ENCODE data around the gene HRC.

Gene HRC

GRCh38 chr19:49180659-49181058, 25.5 kb upstream of the HRC start:
- H3K9me3 ChIP-seq = no peaks in the 10 kb centered on the region
- no peak for DNase-seq (ENCODE audit: low spot score in 2 of 2)
- no peaks in the 10 kb centered on the region for H3K4me1 ChIP-seq
- no peaks in the 10 kb centered on the region for H3K27me3 ChIP-seq (ENCODE audit: low read depth)
- in situ Hi-C loops (cut with MboI; ENCODE audit: low sequenced_read_pairs) = no loop called here
- H3K4me3 ChIP-seq = no peak overlapping the region
- peaks cover 11% of the 10 kb centered on the region for H3K36me3 ChIP-seq (replicated peaks)

GRCh38 chr19:49173198-49173597, 18.0 kb upstream of the HRC start:
- Histone ChIP-seq H3K4me1 (no peaks in the 10 kb centered on the region), H3K36me3 (replicated peaks) (peaks cover 31% of the 10 kb centered on the region), H3K27me3 (ENCODE audit: low read depth) (no peaks in the 10 kb centered on the region), H3K9me3 (no peaks in the 10 kb centered on the region), H3K4me3 (no peak overlapping the region)
- DNase-seq (ENCODE audit: low spot score in 2 of 2) = no peak
- in situ Hi-C loops (cut with MboI; ENCODE audit: low sequenced_read_pairs) = no loop called here

GRCh38 chr19:49168421-49168820, 13.2 kb upstream of the HRC start:
- in situ Hi-C loops (cut with MboI; ENCODE audit: low sequenced_read_pairs) = no loop called here

GRCh38 chr19:49167857-49168409, 12.7 kb upstream of the HRC start:
- no peak for DNase-seq (ENCODE audit: low spot score in 2 of 2)
- Histone ChIP-seq H3K4me3 (no peak overlapping the region), H3K9me3 (no peaks in the 10 kb centered on the region), H3K36me3 (replicated peaks) (peaks cover 28% of the 10 kb centered on the region), H3K4me1 (no peaks in the 10 kb centered on the region), H3K27me3 (ENCODE audit: low read depth) (no peaks in the 10 kb centered on the region)
- in situ Hi-C loops (cut with MboI; ENCODE audit: low sequenced_read_pairs) = no loop called here

More at GRCh38 chr19:49168421-49168820, 13.2 kb upstream of the HRC start:
- no peaks in the 10 kb centered on the region for H3K4me1 ChIP-seq
- DNase-seq (ENCODE audit: low spot score in 2 of 2) = no peak
- H3K36me3 ChIP-seq (replicated peaks) = peaks cover 30% of the 10 kb centered on the region
- no peaks in the 10 kb centered on the region for H3K27me3 ChIP-seq (ENCODE audit: low read depth)
- H3K9me3 ChIP-seq = no peaks in the 10 kb centered on the region
- no peak overlapping the region for H3K4me3 ChIP-seq

DNA sequence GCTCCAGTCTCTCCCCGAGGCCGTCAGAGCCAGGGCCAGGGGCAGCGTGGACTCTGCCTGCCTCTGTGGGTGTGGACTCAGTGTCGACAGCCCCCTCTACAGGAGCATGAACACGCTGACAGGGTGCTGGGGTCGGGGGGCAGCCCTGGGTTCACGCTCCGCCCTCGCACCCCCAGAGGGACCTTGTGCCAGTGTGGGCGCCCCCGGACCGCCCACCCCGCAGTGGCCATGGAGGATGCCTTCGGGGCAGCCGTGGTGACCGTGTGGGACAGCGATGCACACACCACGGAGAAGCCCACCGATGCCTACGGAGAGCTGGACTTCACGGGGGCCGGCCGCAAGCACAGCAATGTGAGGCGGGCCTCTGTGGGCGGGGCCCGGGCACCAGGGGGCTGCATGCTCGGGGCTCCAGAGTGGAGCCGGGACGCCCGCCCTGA, 10.7 kb upstream of the HRC start:
- Histone ChIP-seq H3K4me3 (no peak overlapping the region), H3K9me3 (no peaks in the 10 kb centered on the region), H3K4me1 (no peaks in the 10 kb centered on the region), H3K36me3 (replicated peaks) (peaks cover 16% of the 10 kb centered on the region), H3K27me3 (ENCODE audit: low read depth) (no peaks in the 10 kb centered on the region)
- no peak for DNase-seq (ENCODE audit: low spot score in 2 of 2)
- in situ Hi-C loops (cut with MboI; ENCODE audit: low sequenced_read_pairs) = no loop called here

- Histone ChIP-seq H3K36me3 (replicated peaks) (peaks cover 12% of the 10 kb centered on the region; the same call in 1 of the 2 replicates), H3K27me3 (ENCODE audit: low read depth) (no peaks in the 10 kb centered on the region), H3K9me3 (no peaks in the 10 kb centered on the region), H3K4me3 (no peak overlapping the region), H3K4me1 (no peaks in the 10 kb centered on the region)
- DNase-seq (ENCODE audit: low spot score in 2 of 2) = no peak
- in situ Hi-C loops (cut with MboI; ENCODE audit: low sequenced_read_pairs) = no loop called here
These were observed 10.0 kb upstream of the HRC start for GRCh38 chr19:49165111-49165750.

- H3K27me3 ChIP-seq (ENCODE audit: low read depth) = no peaks in the 10 kb centered on the region
- no peak overlapping the region for H3K4me3 ChIP-seq
- no peak for DNase-seq (ENCODE audit: low spot score in 2 of 2)
These were observed 6.8 kb upstream of the HRC start for GRCh38 chr19:49161987-49162386.

DNA sequence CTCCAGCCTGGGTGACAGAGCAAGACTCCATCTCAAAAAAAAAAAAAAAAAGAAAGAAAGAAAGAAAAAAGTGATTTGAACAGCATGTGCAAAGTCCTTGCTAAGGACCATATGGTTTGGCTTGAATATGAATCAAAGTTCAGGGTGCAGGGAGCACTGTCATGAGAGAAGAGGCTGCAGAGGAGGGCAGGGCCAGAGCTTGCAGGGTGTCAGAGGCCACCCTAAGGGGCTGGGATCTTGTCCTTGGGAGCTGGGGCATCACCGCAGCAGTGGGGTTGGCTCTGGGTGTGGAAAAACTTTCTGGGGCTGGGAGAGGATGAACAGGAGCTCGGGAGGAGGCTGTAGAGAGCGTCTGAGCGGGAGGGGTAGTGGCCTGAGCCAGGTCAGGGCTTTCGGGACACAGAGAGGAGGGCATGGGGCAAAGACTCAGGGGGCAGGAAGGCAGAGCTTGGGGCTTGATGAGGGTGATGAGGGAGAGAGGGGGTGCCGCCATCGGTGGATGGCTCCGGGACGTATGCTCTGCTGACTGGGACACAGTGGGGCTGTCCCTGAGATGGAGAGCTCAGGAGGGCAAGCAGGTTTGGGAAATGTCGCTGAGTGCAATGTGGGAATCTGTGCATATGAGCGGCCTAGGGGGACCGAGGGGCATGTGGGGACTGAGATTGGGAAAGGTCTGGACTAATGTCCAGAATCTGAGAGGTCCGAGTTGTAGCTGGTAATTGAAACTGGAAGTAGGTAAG, 5.4 kb upstream of the HRC start:
- DNase-seq (ENCODE audit: low spot score in 2 of 2) = no peak
- Histone ChIP-seq H3K4me1 (peaks cover 5% of the 10 kb centered on the region), H3K36me3 (replicated peaks) (no peaks in the 10 kb centered on the region), H3K4me3 (no peak overlapping the region), H3K27me3 (ENCODE audit: low read depth) (no peaks in the 10 kb centered on the region), H3K9me3 (no peaks in the 10 kb centered on the region)
- in situ Hi-C loops (cut with MboI; ENCODE audit: low sequenced_read_pairs) = no loop called here

More at GRCh38 chr19:49161987-49162386, 6.8 kb upstream of the HRC start:
- Histone ChIP-seq H3K4me1 (peaks cover 5% of the 10 kb centered on the region), H3K9me3 (no peaks in the 10 kb centered on the region), H3K36me3 (replicated peaks) (no peaks in the 10 kb centered on the region)
- in situ Hi-C loops (cut with MboI; ENCODE audit: low sequenced_read_pairs) = no loop called here

- Histone ChIP-seq H3K36me3 (replicated peaks) (no peaks in the 10 kb centered on the region), H3K4me3 (peak within 1 kb of the TSS; percentile 55), H3K9me3 (no peaks in the 10 kb centered on the region), H3K4me1 (peaks cover 5% of the 10 kb centered on the region), H3K27me3 (ENCODE audit: low read depth) (no peaks in the 10 kb centered on the region)
- in situ Hi-C loops (cut with MboI; ENCODE audit: low sequenced_read_pairs) = no loop called here
- peak; percentile 82 to 97 for DNase-seq (ENCODE audit: low spot score in 2 of 2)
These were observed 2.4 kb upstream of the HRC start, which contains the start of gene TRPM4 for GRCh38 chr19:49157445-49158224. TSS of gene TRPM4 (plus strand) at chr19:49157792. CDS start at chr19:49157867, 75 bp downstream.

- H3K36me3 ChIP-seq (replicated peaks) = no peaks in the 10 kb centered on the region
- H3K27me3 ChIP-seq (ENCODE audit: low read depth) = no peaks in the 10 kb centered on the region
- H3K9me3 ChIP-seq = no peaks in the 10 kb centered on the region
- peaks cover 11% of the 10 kb centered on the region for H3K4me1 ChIP-seq
- no peak overlapping the region for H3K4me3 ChIP-seq
- no peak for DNase-seq (ENCODE audit: low spot score in 2 of 2)
- in situ Hi-C loops (cut with MboI; ENCODE audit: low sequenced_read_pairs) = no loop called here
These were observed 687 bp upstream of the HRC start for GRCh38 chr19:49155820-49156346.

DNA sequence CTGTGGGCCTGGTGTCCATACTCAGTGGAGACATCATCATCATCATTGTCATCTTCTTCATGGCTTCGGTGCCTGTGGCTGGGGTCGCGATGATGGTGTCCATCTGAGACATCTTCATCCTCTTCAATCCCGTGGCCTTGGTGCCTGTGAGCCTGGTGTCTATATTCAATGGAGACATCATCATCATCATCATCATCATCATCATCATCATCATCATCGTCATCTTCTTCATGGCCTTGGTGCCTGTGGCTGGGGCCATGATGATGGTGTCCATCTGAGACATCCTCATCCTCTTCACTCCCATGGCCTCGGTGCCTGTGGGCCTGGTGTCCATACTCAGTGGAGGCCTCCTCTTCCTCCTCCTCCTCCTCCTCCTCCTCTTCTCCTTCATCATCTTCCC, 917 bp downstream of the HRC start:
- DNase-seq (ENCODE audit: low spot score in 2 of 2) = no peak
- no peaks in the 10 kb centered on the region for H3K36me3 ChIP-seq (replicated peaks)
- in situ Hi-C loops (cut with MboI; ENCODE audit: low sequenced_read_pairs) = no loop called here
- no peaks in the 10 kb centered on the region for H3K27me3 ChIP-seq (ENCODE audit: low read depth)
- no peaks in the 10 kb centered on the region for H3K9me3 ChIP-seq
- no peak overlapping the region for H3K4me3 ChIP-seq
- peaks cover 11% of the 10 kb centered on the region for H3K4me1 ChIP-seq

DNA sequence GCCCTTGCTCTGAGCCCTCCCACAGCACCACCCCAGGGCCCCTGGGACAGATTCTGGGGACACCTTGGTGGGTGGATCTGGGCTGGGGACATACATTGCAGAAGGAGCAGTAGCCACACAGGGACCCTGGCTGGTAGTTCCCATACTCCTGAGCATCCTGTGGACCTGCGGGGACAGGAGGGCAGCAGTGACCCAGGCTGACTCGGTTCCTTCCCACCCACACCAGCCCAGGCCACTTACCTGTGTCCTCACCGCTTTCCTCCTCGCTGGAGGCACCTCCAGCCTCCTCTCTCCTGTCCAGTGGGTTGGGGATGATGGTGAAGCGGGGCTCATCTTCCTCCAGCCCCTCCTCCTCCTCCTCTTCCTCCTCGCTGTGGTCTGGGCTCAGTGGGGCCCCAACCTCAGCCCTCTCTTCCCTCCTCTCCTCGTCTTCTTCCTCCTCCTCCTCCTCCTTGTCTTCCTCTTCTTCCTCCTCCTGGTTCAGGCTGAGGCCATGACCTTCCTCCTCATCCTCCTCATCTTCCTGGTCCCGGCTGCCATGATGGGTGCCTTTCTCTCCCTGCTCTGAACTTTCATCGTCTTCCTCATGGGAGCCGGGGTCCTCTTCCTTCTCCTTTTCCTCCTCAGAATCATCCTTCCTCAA, 1.9 kb downstream of the HRC start:
- no peak for DNase-seq (ENCODE audit: low spot score in 2 of 2)
- no peaks in the 10 kb centered on the region for H3K27me3 ChIP-seq (ENCODE audit: low read depth)
- in situ Hi-C loops (cut with MboI; ENCODE audit: low sequenced_read_pairs) = no loop called here
- no peak overlapping the region for H3K4me3 ChIP-seq
- H3K4me1 ChIP-seq = peaks cover 15% of the 10 kb centered on the region
- H3K9me3 ChIP-seq = no peaks in the 10 kb centered on the region
- H3K36me3 ChIP-seq (replicated peaks) = no peaks in the 10 kb centered on the region

GRCh38 chr19:49152119-49152550, 3.1 kb downstream of the HRC start:
- H3K36me3 ChIP-seq (replicated peaks) = no peaks in the 10 kb centered on the region
- DNase-seq (ENCODE audit: low spot score in 2 of 2) = no peak
- H3K4me1 ChIP-seq = peaks cover 14% of the 10 kb centered on the region
- H3K4me3 ChIP-seq = no peak overlapping the region; the same call in 1 of the 2 replicates
- no peaks in the 10 kb centered on the region for H3K9me3 ChIP-seq
- H3K27me3 ChIP-seq (ENCODE audit: low read depth) = no peaks in the 10 kb centered on the region
- in situ Hi-C loops (cut with MboI; ENCODE audit: low sequenced_read_pairs) = no loop called here

Data from HAP-1 (cell line).